K562 (cell line): ENCODE measurements around the gene NCBP2. TPM values are rescaled to one million over a fixed set of nuclear protein-coding genes. Genes with fewer than 3 reads are reported as not detected.

Experiments used
- E2F8 ChIP-seq: fragments of 450-650 bp; IDR thresholded peaks from 2 replicates; pipeline ENCODE4 v1.7.1; 2018; ENCODE audit warnings: mild to moderate bottlenecking, low read depth; ENCODE audit not compliant: partially characterized antibody
- HINFP ChIP-seq: fragments of 450-650 bp; conservative IDR thresholded peaks from 2 replicates; pipeline ENCODE4 v1.6.1; 2016; ENCODE audit warnings: missing genetic modification characterization, low read depth, mild to moderate bottlenecking, control low read depth, missing compliant biosample characterization
- NFIX ChIP-seq: fragments of 250-450 bp; sonication (Bioruptor Pico); IDR thresholded peaks from 2 replicates; pipeline ENCODE4 v1.4.0; 2020; ENCODE audit warnings: low read depth, mild to moderate bottlenecking, moderate library complexity
- PCBP2 ChIP-seq: fragments of 200-400 bp; formaldehyde crosslinking; IDR thresholded peaks from 2 replicates; pipeline ENCODE4 v1.6.1; 2018; ENCODE audit warnings: low read length, low read depth, mild to moderate bottlenecking, moderate library complexity; ENCODE audit not compliant: poor library complexity, severe bottlenecking
- PHB2 ChIP-seq: fragments of 450-650 bp; IDR thresholded peaks from 2 replicates; pipeline ENCODE4 v1.6.1; 2017; ENCODE audit warnings: low read depth
- POLR2B ChIP-seq: fragments of 450-650 bp; IDR thresholded peaks from 2 replicates; pipeline ENCODE4 v1.6.1; 2018; ENCODE audit warnings: low read depth; ENCODE audit not compliant: partially characterized antibody
- POLR3G ChIP-seq: IDR thresholded peaks from 2 replicates; pipeline ENCODE4 v1.6.1; 2011; ENCODE audit not compliant: insufficient read length, insufficient replicate concordance; ENCODE audit errors: extremely low read depth
- RBM39 ChIP-seq: fragments of 200-400 bp; formaldehyde crosslinking; optimal IDR thresholded peaks from 2 replicates; pipeline ENCODE3; 2018; ENCODE audit warnings: low read depth, low read length
- SETDB1 ChIP-seq: IDR thresholded peaks from one replicate; pipeline ENCODE4 v1.6.1; 2012; ENCODE audit warnings: low read length, control low read depth, inconsistent platforms
- SMAD1 ChIP-seq: fragments of 150-350 bp; IDR thresholded peaks from 2 replicates; pipeline ENCODE4 v1.6.1; 2014; ENCODE audit warnings: low read length, low read depth; ENCODE audit not compliant: partially characterized antibody
- THAP7 ChIP-seq: fragments of 250-450 bp; sonication (Bioruptor Pico); IDR thresholded peaks from 2 replicates; pipeline ENCODE4 v1.5.0; 2021
- TRIM24 ChIP-seq, 2 experiments: fragments of 450-650 bp; IDR thresholded peaks; 2 replicates each; pipeline ENCODE4 v1.6.1; 2016
- TRIM25 ChIP-seq: fragments of 450-650 bp; IDR thresholded peaks from 2 replicates; pipeline ENCODE4 v1.7.0; 2016; ENCODE audit warnings: borderline replicate concordance
- VEZF1 ChIP-seq: fragments of 200-800 bp; sonication (Bioruptor generic); IDR thresholded peaks from 2 replicates; pipeline ENCODE4 v1.6.1; 2017; ENCODE audit warnings: missing genetic modification characterization, missing compliant biosample characterization
- polyA plus RNA-seq, 8 experiments: library from polyadenylated mRNA; depleted of rRNA in 4 of 8; stranded (reverse) in 5 of 8; unstranded in 3 of 8; fragments of >200 nt; fragmentation: Nextera tagmentation in 2 of 8; fragmentation: Illumina TruSeq in 1 of 8; extraction: Ambion mirVana in 2 of 8; extraction: Trizol in 1 of 8; gene quantifications; 2 replicates each; pipeline versions ENCODE4 v1.2.1 to v1.2.3, GENCODE V29; 2011 to 2014; ENCODE audit warnings: inconsistent platforms in 1 of 8, missing spikeins in 1 of 8
- total RNA-seq, 7 experiments: library from RNA; depleted of rRNA in 6 of 7; stranded (reverse); fragments of >200 nt in 6 of 7; fragmentation: Illumina TruSeq in 2 of 7; extraction: Trizol in 2 of 7; gene quantifications; 2 replicates each; pipeline versions ENCODE4 v1.2.1 to v1.2.3, GENCODE V29; 2011 to 2021; ENCODE audit warnings: low replicate concordance in 1 of 7

NCBP2 gene
- total and polyA plus RNA-seq, 9 of the 15 experiments (the other 6 are each of a cell fraction or from before 2014, with no cell fraction given) = 56.4 to 102 (median 82.3) TPM

- TF ChIP-seq E2F8 (peak; percentile 97), TRIM24 (IDR thresholded peaks at IDR 0.05) (peak in 1 of 2 experiments; percentile 60; a peak in 1 of 4 replicates), HINFP (tag) (peak; percentile 79; the same call in 1 of the 2 replicates), SMAD1 (peak; percentile 87), RBM39 (no peak), PCBP2 (no peak), TRIM25 (no peak), PHB2 (peak; percentile 21; the same call in 1 of the 2 replicates), POLR2B (peak; percentile 82), SETDB1 (peak; percentile 44), THAP7 (CRISPR knock-in tag) (peak; percentile 59), NFIX (CRISPR knock-in tag) (no peak), VEZF1 (peak; percentile 66), POLR3G (no peak)
These were observed at the start of gene NCBP2 (continued) for GRCh38 chr3:196942226-196942914.
